HG03521 (cell line): ENCODE data around the gene MKRN1.
"Not testable (repeated sequence)": the region's sequence is repeated elsewhere in the genome, so short reads cannot be mapped to it uniquely, and the experiment has no call there.

Source experiments
- ATAC-seq: cut with Tn5 transposase; IDR thresholded peaks from one replicate; pipeline ENCODE4 v1.9.1; 2021; ENCODE audit warnings: mild to moderate bottlenecking, moderate library complexity; ENCODE audit not compliant: unreplicated experiment

The MKRN1 gene

DNA sequence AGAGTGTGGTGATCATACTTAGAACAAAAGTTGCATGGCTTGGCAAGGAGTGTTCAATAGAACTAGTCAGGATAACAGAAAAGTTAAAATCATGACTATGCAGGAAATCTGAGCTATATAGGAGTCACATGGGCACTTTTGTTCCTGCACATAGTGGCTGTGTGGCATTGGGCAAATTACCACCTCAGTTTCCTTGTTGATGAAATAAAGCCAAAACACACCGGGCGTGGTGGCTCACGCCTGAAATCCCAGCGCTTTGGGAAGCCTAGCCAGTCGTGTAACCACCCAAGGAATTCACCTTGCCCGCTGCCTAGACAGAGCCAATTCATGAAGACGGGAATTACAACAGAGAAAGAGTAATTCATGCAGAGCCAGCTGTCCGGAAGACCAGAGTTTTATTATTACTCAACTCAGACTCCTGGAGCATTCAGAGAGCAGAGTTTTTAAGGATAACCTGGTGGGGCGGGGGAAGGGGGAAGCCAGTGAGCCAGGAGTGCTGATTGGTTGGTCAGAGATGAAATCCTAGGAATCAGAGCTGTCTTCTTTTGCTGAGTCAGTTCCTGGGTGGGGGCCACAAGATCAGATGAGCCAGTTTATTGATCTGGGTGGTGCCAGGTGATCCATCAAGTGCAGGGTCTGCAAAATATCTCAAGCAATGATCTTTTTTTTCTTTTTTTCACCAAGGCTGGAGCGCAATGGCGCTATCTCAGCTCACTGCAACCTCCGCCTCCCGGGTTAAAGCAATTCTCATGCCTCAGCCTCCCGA lies 6.4 kb upstream of the MKRN1 start:
- no peak for ATAC-seq

DNA sequence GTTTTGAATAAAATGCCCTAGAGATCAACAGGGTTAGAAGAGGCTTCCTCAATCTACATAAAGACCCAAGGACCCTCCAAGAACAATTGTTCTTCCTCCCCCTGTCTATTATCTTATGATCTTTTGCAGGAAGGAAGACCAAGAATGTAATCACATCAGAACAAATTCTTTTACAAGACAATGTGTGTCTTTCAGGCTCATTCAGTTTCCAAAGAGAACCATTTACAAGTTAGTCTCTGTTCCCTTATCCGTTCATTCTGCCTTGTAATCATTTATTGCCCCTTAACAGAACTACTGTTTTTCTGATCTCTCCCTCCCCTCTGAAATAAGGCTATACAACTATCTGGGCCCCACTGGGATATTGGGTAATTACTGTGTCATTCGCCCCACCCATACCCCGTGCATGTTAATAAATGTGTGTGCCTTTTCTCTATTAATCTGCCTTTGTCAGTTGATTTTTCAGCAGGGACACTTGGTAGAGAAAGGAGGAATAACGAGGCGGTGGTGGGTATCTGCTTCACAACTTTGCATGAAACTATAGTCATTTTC lies 5.7 kb upstream of the MKRN1 start:
- ATAC-seq: no peak

DNA sequence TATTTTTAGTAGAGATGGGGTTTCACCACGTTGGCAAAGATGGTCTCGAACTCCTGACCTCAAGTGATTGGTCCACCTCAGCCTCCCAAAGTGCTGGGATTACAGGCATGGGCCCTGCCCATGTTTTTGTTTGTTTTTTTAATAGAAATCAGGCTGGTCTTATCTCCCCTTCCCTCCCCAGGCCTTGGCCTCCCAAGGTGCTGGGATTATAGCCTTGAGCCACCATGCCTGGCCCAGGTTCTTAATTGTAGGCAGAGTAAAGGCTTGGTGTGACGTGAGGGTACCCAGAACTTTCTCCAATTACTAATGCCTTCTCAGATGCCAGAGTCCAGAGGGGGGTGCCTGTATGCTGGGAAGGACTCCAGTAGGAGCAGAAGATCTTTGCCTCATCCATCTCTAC lies 5.2 kb upstream of the MKRN1 start:
- no peak for ATAC-seq

DNA sequence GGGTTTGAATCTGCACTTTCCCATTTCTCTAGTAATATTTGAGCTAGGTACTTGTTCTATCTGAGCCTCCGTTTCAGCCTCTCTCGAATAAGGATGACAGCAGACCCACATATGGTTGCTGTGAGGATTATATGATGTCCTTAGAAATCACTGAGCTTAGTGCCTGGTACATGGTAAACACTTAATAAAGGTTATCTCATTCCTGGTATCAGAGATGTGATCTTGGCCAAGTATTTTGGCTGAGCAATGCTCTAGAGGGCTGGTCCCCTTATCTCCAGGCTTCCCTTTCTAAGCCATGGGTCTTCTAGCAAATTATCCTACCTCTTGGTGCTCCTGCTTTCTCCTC lies 407 bp upstream of the MKRN1 start:
- no peak for ATAC-seq

DNA sequence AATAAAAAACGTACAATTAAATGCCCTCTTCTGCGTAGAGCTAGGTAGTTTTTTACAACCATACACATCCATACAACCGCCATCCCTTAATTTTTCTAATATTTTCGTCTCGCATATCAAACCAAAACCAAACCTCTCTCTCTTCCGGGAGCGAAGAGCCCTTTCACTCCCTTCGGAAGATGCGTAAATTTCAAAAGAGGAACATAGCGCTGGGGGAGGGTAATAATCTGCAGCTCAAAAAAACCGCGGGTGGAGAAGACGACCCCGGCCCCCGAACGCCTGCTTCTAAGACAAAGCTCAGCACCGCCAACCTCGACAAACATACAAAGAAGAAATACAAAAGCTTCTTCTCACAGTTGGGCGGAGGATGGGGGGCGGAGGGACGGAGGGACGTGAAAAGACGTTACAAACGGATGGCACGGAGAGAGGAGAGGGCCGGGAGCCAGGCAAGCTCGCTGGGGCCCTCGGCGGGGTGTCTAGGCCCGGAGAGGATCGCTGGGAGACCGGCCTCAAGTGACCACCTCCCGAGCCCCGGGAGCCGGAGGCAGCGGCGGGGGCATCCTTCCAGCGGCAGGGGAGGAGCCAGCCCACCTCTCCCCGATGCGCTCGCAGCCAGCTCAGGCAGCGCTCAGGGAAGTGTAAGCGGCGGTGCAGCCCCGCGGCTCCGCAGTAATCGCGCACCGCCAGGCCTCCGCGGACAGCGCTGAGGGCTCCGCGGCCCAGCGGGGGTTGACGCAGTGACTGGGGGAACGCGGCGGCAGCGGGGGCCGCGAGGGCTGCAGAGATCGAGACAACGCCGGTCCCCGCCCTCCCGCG lies 851 bp downstream of the MKRN1 start:
- peak; percentile 21 for ATAC-seq

DNA sequence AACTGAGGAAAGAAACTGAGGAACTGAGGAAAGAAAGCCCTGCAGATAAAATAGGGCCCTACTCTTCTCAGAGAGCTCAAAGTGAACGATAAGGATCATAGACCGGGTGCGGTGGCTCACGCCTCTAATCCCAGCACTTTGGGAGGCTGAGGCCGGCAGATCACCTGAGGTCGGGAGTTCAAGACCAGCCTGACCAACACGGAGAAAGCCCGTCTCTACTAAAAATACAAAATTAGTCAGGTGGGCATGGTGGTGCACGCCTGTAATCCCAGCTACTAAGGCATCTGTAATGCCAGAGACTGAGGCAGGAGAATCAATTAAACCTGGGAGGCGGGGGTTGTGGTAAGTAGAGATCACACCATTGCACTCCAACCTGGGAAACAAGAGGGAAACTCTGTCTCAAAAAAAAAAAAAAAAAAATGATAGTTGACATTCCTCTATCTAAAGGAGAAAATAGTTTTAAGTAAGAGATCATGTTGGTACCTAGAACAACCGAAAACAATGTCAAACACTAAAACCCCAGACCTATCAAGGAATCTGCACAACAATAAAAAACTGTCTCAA lies 2.5 kb downstream of the MKRN1 start:
- ATAC-seq: no peak

DNA sequence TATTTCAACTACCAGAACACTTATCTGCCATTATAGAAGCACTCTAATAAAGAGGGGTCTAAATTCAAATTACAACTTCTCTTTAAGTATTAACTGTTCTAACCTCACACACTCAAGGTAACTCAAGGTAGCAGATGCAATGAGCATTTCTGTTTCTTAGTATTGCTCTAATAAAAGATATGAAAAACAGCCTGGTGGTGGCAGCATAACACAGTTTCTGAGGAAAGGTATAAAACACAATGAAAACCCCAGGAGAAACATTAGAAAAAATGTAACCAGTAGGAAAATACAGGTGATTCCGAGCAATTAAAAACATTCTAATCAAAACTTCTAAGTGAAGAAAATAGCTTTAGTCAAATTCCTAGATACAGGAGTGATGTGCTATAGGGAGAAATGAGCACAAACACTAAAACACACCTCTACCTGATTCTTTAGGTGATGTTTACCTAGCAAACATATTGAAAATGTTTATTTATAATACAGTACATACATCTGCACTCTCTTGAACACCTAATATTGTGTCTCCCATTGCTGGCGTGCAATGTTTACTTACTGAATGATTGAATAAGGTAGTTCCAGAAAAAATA lies 3.5 kb downstream of the MKRN1 start:
- no peak for ATAC-seq

DNA sequence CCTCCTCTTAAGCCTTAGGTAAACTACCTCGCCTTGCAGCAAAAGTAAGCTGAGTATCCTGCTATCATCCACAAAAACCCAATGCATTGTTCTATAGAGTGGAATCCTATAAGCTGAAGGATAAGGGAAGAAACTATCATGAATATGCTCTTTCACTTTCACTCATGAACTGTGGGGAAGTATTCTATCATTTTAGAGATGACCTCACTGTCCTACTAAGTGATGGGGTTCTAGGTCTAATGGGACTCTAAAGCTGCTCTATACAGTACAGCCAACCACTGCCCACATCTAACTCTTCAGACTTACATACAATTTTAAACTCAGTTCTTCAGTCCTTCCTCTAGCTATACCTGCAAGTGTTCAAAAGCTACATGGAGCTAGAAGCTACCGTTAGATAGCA lies 16.2 kb downstream of the MKRN1 start:
- ATAC-seq: no peak

DNA sequence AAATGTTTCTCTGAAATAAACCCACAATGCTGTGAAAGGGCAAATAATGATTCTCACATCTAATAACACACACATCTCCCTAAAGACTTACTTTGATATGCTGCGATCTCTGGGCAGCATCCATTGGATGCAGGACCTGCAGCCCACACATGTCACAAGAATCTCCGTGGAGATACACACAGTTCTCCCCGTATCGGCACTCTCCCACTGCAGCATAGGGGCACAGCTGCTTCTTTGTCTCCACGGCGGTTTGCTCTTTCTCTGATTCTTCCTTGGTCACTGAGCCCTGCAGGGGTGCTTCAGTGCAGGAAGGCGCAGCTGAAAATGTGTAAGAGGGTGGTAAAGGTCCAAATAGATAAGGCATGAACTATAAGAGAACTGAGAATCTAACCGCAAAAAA lies 20.4 kb downstream of the MKRN1 start:
- no peak for ATAC-seq

DNA sequence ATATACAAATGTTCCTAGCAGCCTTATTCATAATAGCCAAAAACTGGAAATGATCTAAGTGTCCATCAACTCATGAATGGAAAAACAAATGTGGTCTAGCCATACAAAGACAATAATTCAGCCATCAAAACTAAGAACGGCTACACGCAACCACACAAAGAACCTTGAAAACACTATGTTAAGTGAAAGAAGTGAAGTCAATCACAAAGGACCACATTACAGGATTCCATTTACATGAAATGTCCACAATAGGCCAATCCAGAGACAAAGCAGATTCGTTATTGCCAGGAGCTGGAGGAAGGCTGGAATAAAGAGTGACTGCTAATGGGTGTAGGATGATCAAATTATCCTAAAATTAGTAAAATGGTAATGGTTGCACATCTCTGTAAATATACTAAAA lies 21.1 kb downstream of the MKRN1 start:
- ATAC-seq: no peak

DNA sequence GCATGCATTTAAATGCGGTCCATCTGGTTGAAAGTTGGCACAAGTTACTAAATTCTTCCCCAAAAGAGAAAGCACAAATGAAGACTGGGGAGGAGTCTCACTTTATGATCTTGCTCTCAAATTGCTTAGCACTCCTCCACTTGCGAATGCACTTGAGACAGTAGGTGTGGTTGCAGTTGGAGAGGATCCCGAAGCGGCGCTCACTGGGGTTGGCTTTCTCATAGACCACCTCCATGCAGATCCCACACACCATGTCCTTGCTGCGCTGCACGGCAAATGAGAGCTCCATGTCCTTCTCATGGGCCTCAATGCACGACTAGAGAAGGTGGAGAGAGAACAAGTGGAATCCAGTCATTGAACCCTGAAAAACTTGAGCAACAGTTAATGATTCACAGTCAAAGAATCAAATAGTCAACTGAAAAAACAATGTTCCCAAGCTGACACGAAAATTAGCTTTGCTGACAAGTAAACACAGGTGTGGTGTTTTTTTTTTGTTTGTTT lies 22.7 kb downstream of the MKRN1 start:
- no peak for ATAC-seq

DNA sequence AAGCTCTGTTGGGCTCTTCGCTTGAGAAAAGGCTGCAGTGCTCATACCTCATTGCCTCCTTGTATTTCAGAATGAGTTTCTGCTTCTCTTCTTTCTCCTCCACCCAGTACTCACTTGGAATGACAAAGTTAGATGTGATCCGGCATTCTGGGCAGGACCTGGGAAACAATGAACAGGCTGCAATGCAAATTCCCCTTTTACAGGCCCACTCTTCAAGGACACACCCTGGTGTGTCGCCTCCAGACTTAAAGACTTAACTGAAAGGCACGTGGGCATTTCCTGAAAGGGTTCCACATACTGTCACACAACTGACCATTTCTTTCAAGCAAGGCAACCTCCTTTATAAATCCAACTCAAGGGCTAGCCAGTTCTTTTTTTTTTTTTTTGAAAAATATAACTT lies 23.6 kb downstream of the MKRN1 start:
- ATAC-seq: no peak

DNA sequence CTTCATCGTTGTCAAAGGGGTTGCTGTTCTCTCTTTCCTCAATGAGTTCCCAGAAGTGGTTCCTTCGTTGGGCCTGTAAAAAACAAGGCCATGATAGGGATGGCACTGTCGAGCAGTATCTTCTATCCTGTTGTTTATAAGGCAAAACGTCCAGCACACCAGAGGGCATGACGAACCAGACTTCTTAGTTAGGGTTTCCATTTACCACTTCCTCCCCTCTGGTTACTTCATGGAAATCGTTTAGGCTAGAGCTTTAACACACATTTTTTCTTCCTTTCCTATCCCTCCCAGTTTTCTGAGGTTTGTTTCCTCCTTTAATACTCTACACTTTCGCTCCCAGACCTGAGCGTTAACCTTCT lies 24.7 kb downstream of the MKRN1 start:
- ATAC-seq: no peak

DNA sequence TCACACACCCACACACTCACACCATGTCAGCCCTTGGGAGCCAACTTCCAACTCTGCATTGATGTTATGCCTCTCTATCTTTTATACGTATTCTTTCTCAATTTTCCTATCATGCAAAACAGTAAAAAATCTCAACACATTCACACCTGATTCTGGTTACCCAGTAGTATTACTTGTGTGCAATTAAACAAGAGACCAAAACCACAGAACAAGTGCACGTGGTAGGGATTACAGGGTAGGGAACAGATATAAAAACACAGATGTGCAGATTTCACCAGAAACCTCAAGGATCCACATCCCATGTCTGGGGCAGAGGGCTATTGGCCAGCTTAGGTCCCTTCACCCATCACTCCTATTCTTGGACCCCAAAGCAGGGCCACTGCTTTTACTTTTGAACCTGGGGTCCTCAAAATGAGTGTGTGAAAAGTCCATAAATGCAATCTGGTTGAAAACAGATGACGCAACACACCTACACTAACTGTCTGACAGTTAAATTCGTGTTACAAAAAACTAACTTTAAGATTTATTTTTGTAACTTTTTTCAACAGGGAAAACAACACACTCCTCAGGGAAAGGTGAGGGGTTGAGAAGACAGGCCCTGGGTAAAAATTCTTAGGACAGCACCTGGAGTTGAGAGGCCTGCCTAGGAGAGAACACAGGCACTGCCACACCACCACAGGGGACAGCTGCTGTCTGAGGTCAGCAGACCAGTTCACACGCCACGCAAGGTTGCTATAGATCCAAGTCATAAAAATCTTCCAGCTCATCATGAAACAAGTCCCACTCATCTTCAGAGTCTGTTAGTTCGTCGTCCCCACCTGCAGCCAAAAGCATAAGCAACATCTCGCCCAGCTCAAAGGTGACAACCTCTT lies 25.3 kb downstream of the MKRN1 start:
- ATAC-seq: not testable (repeated sequence)

DNA sequence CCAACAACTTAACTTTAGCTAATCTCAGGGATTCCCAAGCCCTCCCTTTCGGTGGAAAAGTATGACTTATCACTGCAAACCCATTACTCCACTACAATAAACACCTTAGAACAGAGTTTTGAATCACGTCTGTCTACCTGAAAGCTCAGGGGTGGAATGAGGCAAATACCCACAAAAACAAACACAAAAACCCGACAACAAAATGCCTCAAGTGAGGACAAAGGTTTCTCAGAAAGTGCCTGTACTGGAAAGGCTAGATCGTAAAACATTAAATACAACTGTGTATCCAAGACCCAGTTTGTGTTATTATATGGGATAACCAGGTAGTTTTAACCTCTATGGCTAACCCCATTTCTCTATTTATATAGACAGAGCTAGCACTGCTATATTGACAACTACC lies 26.0 kb downstream of the MKRN1 start:
- no peak for ATAC-seq

DNA sequence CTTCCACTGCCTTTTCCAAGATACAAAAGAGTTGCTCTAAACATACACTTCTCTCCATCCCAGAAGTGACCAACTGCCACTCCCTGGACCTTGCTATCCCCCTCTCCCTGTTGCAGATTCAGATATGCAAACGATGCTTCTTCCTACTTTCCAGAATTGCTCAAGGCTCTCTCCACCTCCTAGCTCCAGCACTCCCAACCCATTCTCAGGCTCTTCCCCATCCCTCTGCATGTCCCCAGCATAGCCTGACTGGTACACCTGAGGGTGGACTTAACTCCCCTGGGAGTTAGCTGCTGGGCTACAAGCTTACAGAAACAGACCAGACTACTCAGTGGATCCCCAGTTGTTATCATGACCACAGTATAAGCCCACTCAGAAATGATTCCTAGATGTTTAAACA lies 27.6 kb downstream of the MKRN1 start:
- no peak for ATAC-seq

DNA sequence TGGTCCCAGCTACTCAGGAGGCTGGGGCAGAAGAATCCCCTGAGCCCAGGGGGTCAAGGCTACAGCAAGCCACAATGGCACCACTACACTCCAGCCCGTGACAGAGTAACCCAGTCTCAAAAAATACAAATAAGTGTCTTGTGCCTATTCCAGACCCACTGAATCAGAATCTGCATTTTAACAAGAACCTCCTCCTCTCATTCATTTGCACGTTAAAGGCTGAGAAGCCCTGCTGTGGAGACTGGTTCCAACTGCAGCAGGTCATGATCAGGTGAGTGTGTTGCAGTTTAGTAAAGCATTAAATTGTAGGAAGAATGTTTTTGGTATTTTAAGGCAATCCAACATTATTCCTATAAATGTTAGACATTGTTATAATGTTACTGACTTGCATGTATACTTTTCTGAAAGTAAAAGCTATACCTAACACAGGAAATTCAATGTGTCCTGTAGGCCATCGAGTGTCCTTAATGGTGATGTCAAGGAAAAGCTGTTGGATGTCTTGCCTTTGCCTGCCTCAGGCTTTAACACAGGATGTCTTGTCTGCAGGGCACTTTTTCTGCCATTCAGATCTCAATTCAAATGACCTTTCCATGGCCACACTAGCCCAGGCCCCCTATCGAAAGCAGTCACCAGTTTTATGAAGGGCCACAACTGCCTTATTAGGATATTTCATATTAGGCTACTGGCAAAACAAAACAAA lies 30.4 kb downstream of the MKRN1 start:
- ATAC-seq: no peak

DNA sequence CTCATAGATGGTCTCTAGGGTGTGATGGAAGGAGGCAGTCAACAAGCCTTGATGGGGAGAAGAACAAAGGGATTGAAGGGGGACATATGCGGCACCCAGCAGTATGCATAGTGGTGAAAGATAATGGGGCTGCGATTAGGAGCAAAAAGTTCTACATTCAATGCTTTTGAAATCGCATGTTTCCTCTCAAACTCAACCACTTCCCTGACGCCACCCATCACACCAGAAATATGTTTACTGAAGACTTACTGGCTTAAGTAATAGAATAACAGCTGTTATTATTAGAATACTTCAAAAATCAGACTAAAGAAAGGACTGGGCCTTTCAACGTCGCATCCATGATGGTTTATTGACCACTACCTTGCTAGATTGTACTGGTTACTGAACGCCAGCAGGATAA lies 31.5 kb downstream of the MKRN1 start:
- no peak for ATAC-seq

DNA sequence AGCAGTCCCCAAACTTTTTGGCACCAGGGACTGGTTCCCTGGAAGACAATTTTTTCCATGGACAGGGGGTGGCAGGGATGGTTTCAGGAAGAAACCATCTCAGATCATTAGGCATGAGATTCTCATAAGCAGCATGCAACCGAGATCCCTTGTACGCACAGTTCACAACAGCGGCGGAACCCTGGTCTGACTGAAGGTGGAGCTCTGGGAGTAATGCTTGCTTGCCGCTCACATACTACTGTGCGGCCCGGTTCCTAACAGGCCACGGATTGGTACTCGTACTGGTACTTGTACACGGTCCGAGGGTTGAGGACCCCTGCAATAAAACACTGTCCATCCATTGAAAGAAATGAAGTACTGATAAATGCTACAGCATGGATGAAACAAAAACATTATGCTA lies 32.8 kb downstream of the MKRN1 start:
- no peak for ATAC-seq

DNA sequence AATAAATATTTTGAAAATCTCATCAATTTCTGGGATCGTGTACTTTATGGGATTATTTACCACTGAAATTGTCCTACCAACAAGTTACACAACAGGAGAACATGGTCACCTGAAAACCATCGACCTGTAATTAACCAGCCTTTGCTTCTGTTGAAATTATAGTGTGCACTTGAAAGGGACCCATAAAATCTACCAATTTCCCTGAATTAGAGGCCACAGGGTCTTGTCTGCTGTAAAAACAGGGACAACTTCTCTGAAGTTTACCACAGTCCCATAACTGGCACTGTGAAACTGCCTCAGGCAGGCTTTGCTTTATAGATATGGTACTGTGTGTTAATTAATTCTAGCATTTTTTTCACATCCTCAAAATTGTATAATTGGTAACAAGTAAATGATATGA lies 37.8 kb downstream of the MKRN1 start:
- ATAC-seq: no peak
